NCI-H2107 (cell line): Measurements from ENCODE around the gene COX4I2.
"Not testable (repeated sequence)": the region's sequence is repeated elsewhere in the genome, so short reads cannot be mapped to it uniquely, and the experiment has no call there.

Experiments
- DNase-seq: peaks from one replicate; lab custom pipeline; 2025; lab: John Stamatoyannopoulos, UW

Gene COX4I2

DNA sequence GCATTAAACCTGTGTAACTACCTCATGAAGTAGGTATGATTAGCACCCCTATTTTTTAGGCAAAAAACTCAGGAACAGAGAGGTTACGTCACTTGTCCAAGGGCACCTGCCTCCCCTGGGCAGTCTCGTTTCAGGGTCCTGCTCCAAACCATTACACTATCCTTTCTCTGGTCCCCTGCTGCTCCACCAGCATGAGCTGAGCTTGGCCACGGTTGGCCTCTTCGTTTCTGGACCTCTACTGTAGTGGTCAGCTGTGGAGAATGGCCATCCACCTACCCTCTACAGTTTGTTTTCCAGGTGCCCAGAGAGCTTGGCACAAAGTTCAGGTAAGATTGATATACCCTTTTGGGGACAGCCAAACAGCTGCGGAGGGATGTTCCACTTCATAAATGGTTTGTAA is 16.8 kb downstream of the COX4I2 start:
- DNase-seq = no peak

- peak; percentile 43 for DNase-seq
These were observed 24.1 kb downstream of the COX4I2 start for GRCh38 chr20:31661625-31662371.

- no peak for DNase-seq
These were observed 24.7 kb downstream of the COX4I2 start for GRCh38 chr20:31662372-31662854.

- no peak for DNase-seq
These were observed 25.8 kb downstream of the COX4I2 start for GRCh38 chr20:31663524-31663837.

GRCh38 chr20:31663838-31664695 is 26.4 kb downstream of the COX4I2 start:
- DNase-seq = no peak

GRCh38 chr20:31664696-31665354 is 27.1 kb downstream of the COX4I2 start:
- DNase-seq = no peak

DNA sequence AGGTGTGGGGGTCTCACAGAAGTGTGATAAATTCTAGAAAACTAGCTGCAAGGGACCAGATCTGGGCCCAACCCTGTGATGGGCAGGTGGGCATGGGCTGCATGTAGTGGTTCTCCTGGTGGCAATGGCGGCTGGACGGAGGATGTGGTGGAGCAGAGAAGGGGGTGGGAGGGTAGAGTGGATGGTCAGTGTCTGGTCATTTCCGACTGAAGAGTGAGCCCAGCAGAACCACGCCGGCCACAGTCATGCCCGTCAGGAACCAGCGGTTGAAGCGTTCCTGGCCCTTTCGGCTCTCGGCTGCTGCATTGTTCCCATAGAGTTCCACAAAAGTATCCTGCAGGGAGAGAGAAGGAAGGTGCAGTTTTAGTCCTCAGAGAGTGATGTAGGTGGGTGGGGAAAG is 28.0 kb downstream of the COX4I2 start:
- DNase-seq = no peak

DNA sequence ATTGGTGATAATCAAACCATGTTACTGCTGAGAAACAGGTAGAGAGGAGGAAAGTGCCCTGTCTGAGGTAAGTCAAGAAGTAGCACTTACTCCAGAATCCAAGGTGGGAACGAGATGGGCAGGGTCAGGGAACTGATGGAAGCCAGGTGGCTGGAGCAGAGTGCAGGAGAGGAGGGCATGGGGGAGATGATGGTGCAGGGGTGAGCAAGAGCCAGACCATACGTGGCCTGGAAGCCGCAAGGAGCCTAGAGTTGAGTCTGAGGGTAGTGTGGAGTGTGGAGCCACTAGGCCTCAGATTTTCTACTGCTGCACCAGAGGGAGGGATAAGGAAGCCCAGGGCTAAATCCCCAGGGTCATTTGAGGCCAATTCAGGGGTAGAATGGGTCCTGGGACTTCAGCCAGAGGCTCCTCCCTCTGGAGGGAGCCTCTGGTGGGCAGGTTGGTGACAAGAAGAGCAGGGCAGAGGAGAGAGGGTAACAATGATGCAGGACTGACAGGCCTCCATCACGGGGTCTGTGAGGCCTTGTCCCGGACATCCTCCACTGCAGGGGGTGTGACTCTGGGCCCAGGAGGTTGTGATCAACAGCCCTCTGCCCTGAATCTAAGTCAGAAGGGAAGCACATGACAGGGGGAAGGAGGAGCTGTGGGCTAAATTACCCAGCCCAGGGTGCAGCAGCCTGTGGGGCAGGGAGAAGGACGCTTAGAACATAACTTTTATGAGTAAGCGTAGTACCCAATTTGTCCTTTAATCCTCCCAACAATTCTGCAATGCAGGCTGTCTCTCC is 28.7 kb downstream of the COX4I2 start:
- DNase-seq = no peak

DNA sequence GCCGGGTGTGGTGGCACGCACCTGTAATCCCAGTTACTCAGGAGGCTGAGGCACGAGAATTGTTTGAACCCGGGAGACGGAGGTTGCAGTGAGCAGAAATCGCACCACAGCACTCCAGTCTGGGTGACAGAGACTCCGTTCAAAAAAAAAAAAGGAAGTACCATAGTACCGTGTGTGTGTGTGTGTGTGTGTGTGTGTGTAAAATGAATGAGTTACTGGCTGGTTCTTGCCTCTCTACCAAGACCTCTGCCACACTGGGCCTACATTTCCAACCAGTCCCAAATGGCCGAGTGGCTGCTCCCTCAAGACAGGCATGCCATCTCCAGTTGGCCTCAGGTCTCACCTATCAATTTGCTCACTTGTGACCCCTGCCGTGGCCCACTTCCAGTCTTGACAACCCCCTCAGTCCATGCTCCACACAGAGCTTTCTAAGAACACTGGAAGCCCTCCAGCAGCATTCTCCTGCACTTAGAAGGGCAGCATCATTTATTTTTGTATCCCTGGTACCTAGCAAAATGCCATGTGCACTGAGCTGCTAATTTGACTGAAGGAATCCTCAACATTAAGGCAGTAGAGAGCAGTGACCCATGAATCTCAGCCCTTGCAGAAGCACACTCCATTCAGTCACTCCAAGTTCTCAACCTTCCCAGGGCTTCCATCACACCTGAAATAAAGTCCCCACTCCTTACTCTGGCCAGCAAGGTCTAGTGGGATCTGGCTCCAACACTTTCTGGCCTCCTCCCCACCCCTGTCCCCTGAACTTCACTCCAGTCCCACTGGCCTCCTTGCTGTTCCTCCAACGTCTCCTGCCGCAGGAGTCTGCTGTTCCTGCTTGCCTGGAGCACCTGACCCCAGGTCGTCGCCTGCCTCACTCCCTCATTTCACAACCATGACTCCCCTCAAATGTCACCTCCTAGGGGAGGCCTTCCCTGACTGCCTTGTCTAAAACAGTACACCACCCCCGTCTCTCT is 29.9 kb downstream of the COX4I2 start:
- no peak for DNase-seq

GRCh38 chr20:31668944-31669343 is 31.2 kb downstream of the COX4I2 start:
- DNase-seq = not testable (repeated sequence)

- no peak for DNase-seq
These were observed 32.2 kb downstream of the COX4I2 start for GRCh38 chr20:31669876-31670275.

- peak; percentile 34 for DNase-seq
These were observed 32.9 kb downstream of the COX4I2 start for GRCh38 chr20:31670371-31671228.

DNA sequence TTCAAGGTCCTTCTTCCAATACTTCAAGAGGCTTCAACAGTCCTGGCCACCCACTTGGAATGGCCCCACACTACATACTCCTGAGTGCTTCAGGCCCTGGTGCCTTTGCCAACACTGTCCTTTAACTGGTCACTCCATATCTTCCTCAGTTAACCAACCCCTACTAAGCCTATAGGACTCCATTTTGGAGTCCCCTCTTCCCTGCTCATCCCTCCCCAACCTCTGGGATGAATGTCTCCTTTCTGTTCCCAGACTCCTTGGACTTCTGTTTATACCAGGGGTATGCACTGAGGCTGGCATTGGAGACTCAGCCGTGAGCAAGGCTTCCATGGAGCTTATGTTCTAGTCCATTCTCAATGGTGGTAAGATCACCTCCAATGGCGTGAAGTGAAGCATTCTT is 33.6 kb downstream of the COX4I2 start:
- no peak for DNase-seq

DNA sequence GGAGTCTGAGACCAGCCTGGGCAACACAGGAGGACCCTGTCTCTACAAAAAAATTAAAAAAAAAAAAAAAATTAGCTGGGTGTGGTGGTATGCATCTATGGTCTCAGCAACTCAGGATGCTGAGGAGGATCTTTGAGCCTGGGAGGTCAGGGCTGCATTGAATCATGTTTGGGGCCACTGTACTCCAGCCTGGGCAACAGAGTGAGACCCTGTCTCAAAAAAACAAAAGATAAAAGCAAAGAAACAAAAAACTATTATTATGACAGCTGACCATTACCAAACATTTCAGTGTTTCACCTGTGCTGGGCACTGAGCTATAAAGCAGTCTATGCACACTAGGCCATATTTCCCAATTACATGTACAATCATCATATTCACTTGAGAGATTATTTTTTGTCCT is 35.7 kb downstream of the COX4I2 start:
- no peak for DNase-seq

- DNase-seq = no peak
These were observed 36.3 kb downstream of the COX4I2 start for GRCh38 chr20:31673943-31674463.

GRCh38 chr20:31674895-31675827 is 37.4 kb downstream of the COX4I2 start:
- no peak for DNase-seq

- DNase-seq = no peak
These were observed 38.3 kb downstream of the COX4I2 start for GRCh38 chr20:31675828-31676608.

DNA sequence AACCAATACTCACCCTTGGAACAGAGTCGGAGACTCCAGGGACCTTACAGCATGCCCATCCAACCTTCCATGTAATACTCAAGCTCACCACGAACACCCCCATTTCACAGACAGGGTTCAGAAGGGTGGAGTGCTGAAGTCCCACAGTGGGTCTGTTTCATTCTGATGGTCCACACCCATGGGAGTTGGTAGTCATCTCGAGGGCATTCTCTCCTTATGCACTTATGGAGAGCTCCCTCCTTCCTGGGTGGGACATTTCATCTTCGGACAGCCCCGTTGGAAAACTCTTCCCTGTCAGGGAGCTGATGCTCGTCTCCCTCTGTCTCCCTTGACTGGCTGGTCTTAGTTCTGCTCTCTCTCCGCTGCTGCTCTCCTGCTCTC is 38.9 kb downstream of the COX4I2 start:
- DNase-seq = no peak
